Bronchial epithelial cell (primary cell): Measurements from ENCODE around the gene CD81. TPM values are rescaled to one million over a fixed set of nuclear protein-coding genes. Genes with fewer than 3 reads are reported as not detected.
"Not testable (repeated sequence)": the region's sequence is repeated elsewhere in the genome, so short reads cannot be mapped to it uniquely, and the experiment has no call there.

Source experiments
- DNase-seq: peaks from one replicate; pipeline ENCODE4 v3.0.0-alpha.2; 2010; ENCODE audit warnings: low read depth
- FAIRE-seq: peaks from 2 replicates; lab custom pipeline; 2011; peaks lifted over from hg19 to GRCh38; lab: Jason Lieb, UNC
- H3K27me3 ChIP-seq: 2 replicates; pipeline ENCODE4 v1.5.1; 2011; ENCODE audit warnings: low read length; ENCODE audit not compliant: control insufficient read depth, insufficient read depth
- H3K36me3 ChIP-seq: 2 replicates; pipeline ENCODE4 v1.5.1; 2011; ENCODE audit warnings: low read length; ENCODE audit not compliant: control insufficient read depth, insufficient read depth
- H3K4me3 ChIP-seq: 2 replicates; pipeline ENCODE4 v1.5.1; 2011; ENCODE audit warnings: mild to moderate bottlenecking, low read depth, low read length, control low read depth
- CTCF ChIP-seq: IDR thresholded peaks from 2 replicates; pipeline ENCODE4 v1.5.1; 2011; ENCODE audit warnings: mild to moderate bottlenecking, moderate library complexity, low read length, control low read depth, inconsistent platforms; ENCODE audit not compliant: insufficient read depth, severe bottlenecking
- total RNA-seq: library from RNA; depleted of rRNA; stranded (reverse); fragments of >200 nt; gene quantifications from 2 replicates; pipeline ENCODE4 v1.2.1, GENCODE V29; 2014

Gene CD81
- total RNA-seq, 1 donor from 2014 or later, result 133 TPM

GRCh38 chr11:2335286-2335685, 41.8 kb upstream of the CD81 start:
- FAIRE-seq (peak; percentile 88), DNase-seq (peak; percentile 19)
- H3K36me3 ChIP-seq, H3K4me3 ChIP-seq, H3K27me3 ChIP-seq: not testable (repeated sequence)

- not testable (repeated sequence) for H3K27me3 ChIP-seq, DNase-seq, H3K4me3 ChIP-seq, H3K36me3 ChIP-seq
- peak; percentile 80 for FAIRE-seq
- peak; percentile 20 for TF ChIP-seq CTCF
Observed at GRCh38 chr11:2338760-2339159, 38.4 kb upstream of the CD81 start.

DNA sequence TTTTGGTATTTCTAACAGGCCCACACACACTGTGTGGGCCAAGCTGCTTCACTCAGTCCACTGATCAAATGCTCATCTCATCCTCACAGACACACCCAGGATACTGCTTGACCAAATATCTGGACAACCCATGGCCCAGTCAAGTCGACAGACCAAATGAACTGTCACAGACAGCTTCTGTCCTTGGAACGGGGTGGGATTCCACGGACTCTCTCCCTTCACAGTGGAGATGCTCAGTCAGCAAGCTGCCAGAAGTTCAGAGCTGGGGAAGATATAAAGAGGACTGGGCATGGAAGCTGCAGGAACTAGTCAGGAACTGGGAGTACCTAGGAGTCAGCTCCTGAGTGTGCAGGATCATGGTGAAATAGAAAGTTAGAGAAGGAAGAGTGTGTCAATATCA, 34.6 kb upstream of the CD81 start:
- DNase-seq (no peak), FAIRE-seq (no peak)
- no peak overlapping the region for H3K4me3 ChIP-seq
- no peak for TF ChIP-seq CTCF
- H3K36me3 ChIP-seq, result no peaks in the 10 kb centered on the region
- no peaks in the 10 kb centered on the region for H3K27me3 ChIP-seq

GRCh38 chr11:2342981-2343380, 34.1 kb upstream of the CD81 start:
- TF ChIP-seq CTCF, result no peak
- FAIRE-seq, result no peak
- H3K4me3 ChIP-seq, result no peak overlapping the region
- no peaks in the 10 kb centered on the region for H3K36me3 ChIP-seq
- no peaks in the 10 kb centered on the region for H3K27me3 ChIP-seq
- no peak for DNase-seq

DNA sequence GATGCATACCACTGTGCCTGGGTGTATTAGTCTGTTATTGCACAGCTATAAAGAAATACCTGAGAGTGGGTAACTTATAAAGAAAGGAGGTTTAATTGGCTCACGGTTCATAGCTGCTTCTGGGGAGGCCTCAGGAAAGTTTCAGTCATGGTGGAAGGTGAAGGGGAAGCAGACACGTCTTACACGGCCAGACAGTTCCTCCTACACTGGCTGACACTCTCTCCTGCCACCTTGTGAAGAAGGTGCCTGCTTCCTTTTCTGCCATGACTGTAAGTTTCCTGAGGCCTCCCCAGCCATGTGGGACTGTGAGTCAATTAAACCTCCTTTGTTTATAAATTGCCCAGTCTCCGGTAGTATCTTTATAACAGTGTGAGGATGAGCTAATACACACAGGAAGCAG, 33.6 kb upstream of the CD81 start:
- no peak overlapping the region for H3K4me3 ChIP-seq
- no peak for TF ChIP-seq CTCF
- H3K27me3 ChIP-seq, result no peaks in the 10 kb centered on the region
- FAIRE-seq (no peak), DNase-seq (no peak)
- H3K36me3 ChIP-seq, result no peaks in the 10 kb centered on the region

DNA sequence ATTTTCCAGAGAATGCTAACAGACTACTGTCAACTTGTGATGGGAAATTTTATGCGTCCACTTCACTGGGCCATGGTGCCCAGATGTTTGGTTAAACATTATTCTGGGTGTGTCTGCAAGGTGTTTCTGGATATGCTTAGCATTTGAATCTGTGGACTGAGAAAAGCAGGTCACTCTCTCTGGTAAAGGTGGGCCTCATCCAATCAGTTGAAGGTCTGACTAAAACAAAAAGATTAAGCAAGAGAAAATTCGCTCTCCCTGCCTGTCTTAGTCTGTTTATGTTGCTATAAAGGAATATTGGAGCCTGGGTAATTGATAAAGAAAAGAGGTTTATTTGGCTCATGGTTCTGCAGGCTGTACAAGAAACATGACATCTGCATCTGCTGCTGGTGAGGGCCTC, 32.1 kb upstream of the CD81 start:
- no peak for TF ChIP-seq CTCF
- no peak overlapping the region for H3K4me3 ChIP-seq
- DNase-seq, result no peak
- H3K27me3 ChIP-seq, result no peaks in the 10 kb centered on the region
- FAIRE-seq, result no peak
- H3K36me3 ChIP-seq, result no peaks in the 10 kb centered on the region
